Activated naive CD8-positive, alpha-beta T cell treated with anti-CD3 and anti-CD28 coated beads, Interleukin-2, amount 10 ng/mL, durations not matched to agents 7 days and 5 days (primary cell): ENCODE results near the gene PITRM1. TPM values are rescaled to one million over a fixed set of nuclear protein-coding genes. Genes with fewer than 3 reads are reported as not detected.

Source experiments
- total RNA-seq, 2 experiments: library from RNA; stranded (reverse); gene quantifications; one replicate each; pipeline ENCODE4 v1.2.3, GENCODE V29; 2021

The PITRM1 gene
- total RNA-seq, 2 experiments from 2014 or later: 64.4 to 65.2 TPM

Other genes starting within 250 kb of the PITRM1 start
- gene PFKP, start 105.2 kb downstream of the PITRM1 start, total RNA-seq: 100 to 1,000 TPM; 193 to 215 TPM